NCI-H146 treated with DMSO at 0.1 percent for 48 hours (cell line): ENCODE measurements around the gene UROD.
A peak's percentile ranks its signal among the peaks of the same experiment; 100 is the strongest.

ENCODE experiments used
- DNase-seq: peaks from one replicate; lab custom pipeline; 2025; ENCODE audit not compliant: unreplicated experiment; lab: John Stamatoyannopoulos, UW

UROD gene

GRCh38 chr1:45008076-45008475, 4.0 kb upstream of the UROD start:
- DNase-seq: no peak

GRCh38 chr1:45008516-45008915, 3.5 kb upstream of the UROD start:
- DNase-seq: no peak

GRCh38 chr1:45009296-45009865, 2.7 kb upstream of the UROD start:
- DNase-seq: no peak

- no peak for DNase-seq
Measured at GRCh38 chr1:45009956-45010854, 1.8 kb upstream of the UROD start.

GRCh38 chr1:45010855-45011811, 921 bp upstream of the UROD start, which contains the start of gene HECTD3:
Gene HECTD3 (minus strand): TSS chr1:45011324. CDS start chr1:45011257, 67 bp downstream.
- DNase-seq: peak; percentile 67

GRCh38 chr1:45012639-45013278, 705 bp downstream of the UROD start:
- DNase-seq: no peak

GRCh38 chr1:45013551-45014209, 1.6 kb downstream of the UROD start:
- no peak for DNase-seq

- DNase-seq: peak; percentile 5
Measured at GRCh38 chr1:45014321-45015028, 2.4 kb downstream of the UROD start.

- DNase-seq: no peak
Measured at GRCh38 chr1:45015683-45016082, 3.6 kb downstream of the UROD start.

- DNase-seq: no peak
Measured at GRCh38 chr1:45016090-45016697, 4.1 kb downstream of the UROD start.

GRCh38 chr1:45016767-45017166, 4.7 kb downstream of the UROD start:
- no peak for DNase-seq

- peak; percentile 14 for DNase-seq
Measured at GRCh38 chr1:45018599-45019230, 6.7 kb downstream of the UROD start.

- no peak for DNase-seq
Measured at GRCh38 chr1:45023663-45024062, 11.6 kb downstream of the UROD start.

- DNase-seq: no peak
Measured at GRCh38 chr1:45026446-45026845, 14.4 kb downstream of the UROD start.

- DNase-seq: no peak
Measured at GRCh38 chr1:45032837-45033236, 20.8 kb downstream of the UROD start.

- no peak for DNase-seq
Measured at GRCh38 chr1:45033356-45033755, 21.3 kb downstream of the UROD start.

- no peak for DNase-seq
Measured at GRCh38 chr1:45035631-45036301, 23.7 kb downstream of the UROD start.

- DNase-seq: no peak
Measured at GRCh38 chr1:45037456-45037855, 25.4 kb downstream of the UROD start.
